Measurements from ENCODE around the gene CHD2. TPM values are rescaled to one million over a fixed set of nuclear protein-coding genes. Genes with fewer than 3 reads are reported as not detected.

Gene CHD2
- polyA plus RNA-seq (2011; rRNA removed): 38.2 and 47.3 TPM in 2 replicates
- 59.7 and 67.5 TPM in 2 replicates for polyA minus RNA-seq (2011; rRNA and poly(A)+ RNA removed)

- H3K36me3 ChIP-seq (ENCODE audit: control insufficient read depth, insufficient read depth, low read length): no peaks in the 10 kb centered on the region
- CTCF ChIA-PET: interaction anchor here (0.6 to 1.6 kb wide), 4 partner anchors 12 to 91 kb away, joined by 3 to 11 read pairs (median 6); no protein-coding TSS in a partner anchor
- DNase-seq (ENCODE audit: low read depth): no peak
- H3K4me3 ChIP-seq (ENCODE audit: low read depth, low read length): peak within 1 kb of the TSS; percentile 57
- no peaks in the 10 kb centered on the region for H3K27me3 ChIP-seq (ENCODE audit: control insufficient read depth, insufficient read depth, low read length)
- POLR2A ChIA-PET: interaction anchor here (0.6 to 1.6 kb wide), 7 partner anchors 14 to 98 kb away, joined by 3 to 16 read pairs (median 4); no protein-coding TSS in a partner anchor
- no peak for TF ChIP-seq CTCF (IDR thresholded peaks at IDR 0.05; ENCODE audit: insufficient read depth, low read depth, low read length)
Measured at GRCh38 chr15:92899948-92900730, at the start of gene CHD2. TSS of gene CHD2 (plus strand) at chr15:92900324. CDS start at chr15:92901238, 914 bp downstream.

- no peaks in the 10 kb centered on the region for H3K36me3 ChIP-seq (ENCODE audit: control insufficient read depth, insufficient read depth, low read length)
- H3K27me3 ChIP-seq (ENCODE audit: control insufficient read depth, insufficient read depth, low read length): no peaks in the 10 kb centered on the region
- DNase-seq (ENCODE audit: low read depth): no peak
- ChIA-PET CTCF (interaction anchor here (1.1 kb wide), 1 partner anchor 14 kb away, joined by 3 read pairs; no protein-coding TSS in a partner anchor), POLR2A (no interaction called here)
- H3K4me3 ChIP-seq (ENCODE audit: low read depth, low read length): no peak overlapping the region
- no peak for TF ChIP-seq CTCF (IDR thresholded peaks at IDR 0.05; ENCODE audit: insufficient read depth, low read depth, low read length)
Measured at GRCh38 chr15:92853222-92853621, 46.9 kb upstream of the CHD2 start.

- Histone ChIP-seq H3K27me3 (ENCODE audit: control insufficient read depth, insufficient read depth, low read length) (no peaks in the 10 kb centered on the region), H3K4me3 (ENCODE audit: low read depth, low read length) (no peak overlapping the region), H3K36me3 (ENCODE audit: control insufficient read depth, insufficient read depth, low read length) (no peaks in the 10 kb centered on the region)
- TF ChIP-seq CTCF (IDR thresholded peaks at IDR 0.05; ENCODE audit: insufficient read depth, low read depth, low read length): no peak
- ChIA-PET CTCF (no interaction called here), POLR2A (no interaction called here)
- no peak for DNase-seq (ENCODE audit: low read depth)
Measured at GRCh38 chr15:92861742-92862141, 38.4 kb upstream of the CHD2 start.

GRCh38 chr15:92864127-92864814 lies 35.9 kb upstream of the CHD2 start:
- TF ChIP-seq CTCF (IDR thresholded peaks at IDR 0.05; ENCODE audit: insufficient read depth, low read depth, low read length): no peak
- H3K36me3 ChIP-seq (ENCODE audit: control insufficient read depth, insufficient read depth, low read length): no peaks in the 10 kb centered on the region
- DNase-seq (ENCODE audit: low read depth): no peak
- no peaks in the 10 kb centered on the region for H3K27me3 ChIP-seq (ENCODE audit: control insufficient read depth, insufficient read depth, low read length)
- no peak overlapping the region for H3K4me3 ChIP-seq (ENCODE audit: low read depth, low read length)
- POLR2A ChIA-PET: no interaction called here
- CTCF ChIA-PET: no interaction called here

Data from BJ (cell line).